Neural cell (in vitro differentiated cells): Measurements from ENCODE around the gene LARGE1. TPM values are rescaled to one million over a fixed set of nuclear protein-coding genes. Genes with fewer than 3 reads are reported as not detected.

Experiments used
- H2AFZ ChIP-seq: fragments of 200-600, 300-800 bp; sonication (generic), shearing (Covaris generic); 2 replicates; pipeline ENCODE4 v1.6.0; 2014; ENCODE audit warnings: low read depth, mild to moderate bottlenecking, antibody characterized with exemption, low read length, moderate library complexity
- H3F3A ChIP-seq: fragments of 200-600 bp; shearing (Covaris generic); 2 replicates; pipeline ENCODE4 v1.6.1; 2016; ENCODE audit warnings: mild to moderate bottlenecking, moderate library complexity, mixed read lengths, antibody characterized with exemption, low read length; ENCODE audit not compliant: insufficient read depth, poor library complexity, severe bottlenecking
- H3K27ac ChIP-seq: fragments of 200-600, 300-800 bp; sonication (generic), shearing (Covaris generic); 2 replicates; pipeline ENCODE4 v1.5.1; 2014; ENCODE audit warnings: mild to moderate bottlenecking, low read length, moderate library complexity
- H3K27me3 ChIP-seq: fragments of 300-800, 200-600 bp; sonication (generic), shearing (Covaris generic); 2 replicates; pipeline ENCODE4 v1.6.0; 2014; ENCODE audit warnings: mild to moderate bottlenecking, low read depth, low read length, moderate library complexity; ENCODE audit not compliant: insufficient read depth
- H3K36me3 ChIP-seq: fragments of 300-800, 200-600 bp; sonication (generic), shearing (Covaris generic); 2 replicates; pipeline ENCODE4 v1.5.1; 2014; ENCODE audit warnings: mild to moderate bottlenecking, antibody characterized with exemption, low read length, moderate library complexity; ENCODE audit not compliant: insufficient read depth
- H3K4me2 ChIP-seq: fragments of 300-800, 200-600 bp; sonication (generic), shearing (Covaris generic); 2 replicates; pipeline ENCODE4 v1.6.0; 2014; ENCODE audit warnings: mild to moderate bottlenecking, low read length
- H3K4me3 ChIP-seq: fragments of 300-800, 200-600 bp; sonication (generic), shearing (Covaris generic); 2 replicates; pipeline ENCODE4 v1.5.1; 2014; ENCODE audit warnings: mild to moderate bottlenecking, low read length, moderate library complexity
- H3K79me2 ChIP-seq: fragments of 200-600 bp; shearing (Covaris generic); replicated peaks from 2 replicates; pipeline ENCODE4 v1.6.0; 2014; ENCODE audit warnings: mild to moderate bottlenecking, low read length, moderate library complexity; ENCODE audit not compliant: insufficient read depth
- H3K9ac ChIP-seq: fragments of 300-800, 200-600 bp; sonication (generic), shearing (Covaris generic); 2 replicates; pipeline ENCODE4 v1.6.1; 2016; ENCODE audit warnings: mild to moderate bottlenecking, low read length, mixed read lengths
- H3K9me2 ChIP-seq: fragments of 200-600 bp; shearing (Covaris generic); 2 replicates; pipeline ENCODE4 v1.6.1; 2016; ENCODE audit warnings: mild to moderate bottlenecking, low read length, mixed read lengths; ENCODE audit not compliant: insufficient read depth
- H3K9me3 ChIP-seq: fragments of 200-600, 300-800 bp; sonication (generic), shearing (Covaris generic); 2 replicates; pipeline ENCODE4 v1.6.1; 2016; ENCODE audit warnings: mild to moderate bottlenecking, mixed run types, low read length, moderate library complexity, mixed read lengths
- H4K20me1 ChIP-seq: fragments of 200-600 bp; shearing (Covaris generic); 2 replicates; pipeline ENCODE4 v1.6.1; 2016; ENCODE audit warnings: mild to moderate bottlenecking, mixed run types; ENCODE audit not compliant: insufficient read depth
- EP300 ChIP-seq: fragments of 450-650 bp; conservative IDR thresholded peaks from 2 replicates; pipeline ENCODE4 v1.6.1; 2014; ENCODE audit warnings: antibody characterized with exemption, mild to moderate bottlenecking, moderate library complexity; ENCODE audit not compliant: poor library complexity, severe bottlenecking
- EZH2 ChIP-seq: fragments of 200-600, 300-800 bp; shearing (Covaris generic), sonication (generic); IDR thresholded peaks from 2 replicates; pipeline ENCODE4 v1.6.1; 2014; ENCODE audit warnings: antibody characterized with exemption, low read length, borderline replicate concordance, mild to moderate bottlenecking; ENCODE audit not compliant: insufficient read depth, poor library complexity, severe bottlenecking
- MXI1 ChIP-seq: fragments of 450-650 bp; conservative IDR thresholded peaks from 2 replicates; pipeline ENCODE4 v1.6.1; 2014; ENCODE audit warnings: antibody characterized with exemption, mild to moderate bottlenecking; ENCODE audit not compliant: poor library complexity, severe bottlenecking
- POLR2AphosphoS5 ChIP-seq: IDR thresholded peaks from 2 replicates; pipeline ENCODE4 v1.6.1; 2012
- RAD21 ChIP-seq: fragments of 450-650 bp; conservative IDR thresholded peaks from 2 replicates; pipeline ENCODE4 v1.6.1; 2014; ENCODE audit warnings: antibody characterized with exemption, mild to moderate bottlenecking, moderate library complexity
- SMC3 ChIP-seq: fragments of 450-650 bp; conservative IDR thresholded peaks from 2 replicates; pipeline ENCODE4 v1.6.1; 2014; ENCODE audit warnings: antibody characterized with exemption, mild to moderate bottlenecking, moderate library complexity; ENCODE audit not compliant: poor library complexity
- TAF1 ChIP-seq: IDR thresholded peaks from 2 replicates; pipeline ENCODE4 v1.6.1; 2012; ENCODE audit warnings: low read depth
- polyA plus RNA-seq: library from polyadenylated mRNA; depleted of rRNA; stranded (reverse); fragments of >200 nt; gene quantifications from 2 replicates; pipeline ENCODE4 v1.2.3, GENCODE V29; 2014
- TF ChIP-seq, protein P1 (sequence below): fragments of 450-650 bp; IDR thresholded peaks from 2 replicates; pipeline ENCODE4 v1.5.1; 2014; ENCODE audit warnings: antibody characterized with exemption, mild to moderate bottlenecking, moderate library complexity; ENCODE audit not compliant: poor library complexity, severe bottlenecking
- TF ChIP-seq, protein P2 (sequence below): IDR thresholded peaks from 2 replicates; pipeline ENCODE4 v1.6.1; 2012; ENCODE audit warnings: borderline replicate concordance

The LARGE1 gene
- polyA plus RNA-seq, 1 donor from 2014 or later: 27.5 TPM

DNA sequence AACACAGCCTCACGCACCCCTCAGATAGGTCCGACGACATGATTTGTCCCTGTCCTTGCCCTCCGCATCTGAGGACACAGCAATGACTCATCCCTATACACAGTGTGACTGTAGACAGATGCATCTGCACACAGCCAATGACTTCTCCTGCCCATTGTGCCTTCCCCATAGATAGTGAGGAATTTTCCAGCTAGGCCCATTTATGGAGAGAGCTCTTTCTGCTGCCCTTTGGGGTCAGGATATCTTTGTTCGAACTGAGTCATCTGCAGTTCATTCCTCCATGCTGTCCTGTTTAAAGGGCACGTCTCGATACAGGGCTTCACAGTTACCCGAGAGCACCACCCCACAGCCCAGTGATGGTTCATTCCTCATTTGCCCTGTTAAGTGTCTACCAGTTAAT, 96.7 kb downstream of the LARGE1 start:
- H3K27me3 ChIP-seq: no peaks in the 10 kb centered on the region
- H3K9me3 ChIP-seq: no peaks in the 10 kb centered on the region
- H3K79me2 ChIP-seq: no peaks in the 10 kb centered on the region
- no peak overlapping the region for H3K4me3 ChIP-seq
- no peaks in the 10 kb centered on the region for H3K36me3 ChIP-seq
- TF ChIP-seq, protein P1, sequence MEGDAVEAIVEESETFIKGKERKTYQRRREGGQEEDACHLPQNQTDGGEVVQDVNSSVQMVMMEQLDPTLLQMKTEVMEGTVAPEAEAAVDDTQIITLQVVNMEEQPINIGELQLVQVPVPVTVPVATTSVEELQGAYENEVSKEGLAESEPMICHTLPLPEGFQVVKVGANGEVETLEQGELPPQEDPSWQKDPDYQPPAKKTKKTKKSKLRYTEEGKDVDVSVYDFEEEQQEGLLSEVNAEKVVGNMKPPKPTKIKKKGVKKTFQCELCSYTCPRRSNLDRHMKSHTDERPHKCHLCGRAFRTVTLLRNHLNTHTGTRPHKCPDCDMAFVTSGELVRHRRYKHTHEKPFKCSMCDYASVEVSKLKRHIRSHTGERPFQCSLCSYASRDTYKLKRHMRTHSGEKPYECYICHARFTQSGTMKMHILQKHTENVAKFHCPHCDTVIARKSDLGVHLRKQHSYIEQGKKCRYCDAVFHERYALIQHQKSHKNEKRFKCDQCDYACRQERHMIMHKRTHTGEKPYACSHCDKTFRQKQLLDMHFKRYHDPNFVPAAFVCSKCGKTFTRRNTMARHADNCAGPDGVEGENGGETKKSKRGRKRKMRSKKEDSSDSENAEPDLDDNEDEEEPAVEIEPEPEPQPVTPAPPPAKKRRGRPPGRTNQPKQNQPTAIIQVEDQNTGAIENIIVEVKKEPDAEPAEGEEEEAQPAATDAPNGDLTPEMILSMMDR: no peak
- no peak for TF ChIP-seq POLR2AphosphoS5
- no peak for TF ChIP-seq EZH2
- no peak for TF ChIP-seq RAD21
- H2AFZ ChIP-seq: no peak overlapping the region
- no peaks in the 10 kb centered on the region for H3K9me2 ChIP-seq
- no peak overlapping the region for H3K4me2 ChIP-seq
- H3F3A ChIP-seq: no peaks in the 10 kb centered on the region
- H3K9ac ChIP-seq: no peak overlapping the region
- H4K20me1 ChIP-seq: no peaks in the 10 kb centered on the region
- H3K27ac ChIP-seq: no peak overlapping the region

DNA sequence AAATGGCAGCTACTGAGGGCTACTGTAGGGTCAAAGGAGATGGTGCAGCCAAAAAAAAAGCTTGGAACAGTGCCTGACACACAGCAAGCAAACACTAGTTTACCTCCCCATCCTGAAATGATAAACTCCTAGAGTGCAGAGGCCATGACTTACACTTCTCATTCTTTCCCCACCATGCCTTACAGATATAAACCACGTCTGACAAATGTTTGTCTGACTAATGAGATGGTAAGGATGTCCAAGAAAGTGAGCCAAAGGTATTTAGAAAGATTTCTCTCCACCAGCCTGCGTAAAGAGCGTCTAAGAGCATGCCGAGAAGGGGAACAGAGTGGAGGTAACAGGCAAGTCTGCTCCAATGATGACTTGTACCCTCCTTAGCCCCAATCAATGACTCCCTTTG, 99.0 kb downstream of the LARGE1 start:
- TF ChIP-seq POLR2AphosphoS5 (no peak), SMC3 (no peak), EZH2 (no peak), TAF1 (no peak), EP300 (no peak), MXI1 (no peak), RAD21 (no peak)
- TF ChIP-seq, protein P1: no peak
- TF ChIP-seq, protein P2, sequence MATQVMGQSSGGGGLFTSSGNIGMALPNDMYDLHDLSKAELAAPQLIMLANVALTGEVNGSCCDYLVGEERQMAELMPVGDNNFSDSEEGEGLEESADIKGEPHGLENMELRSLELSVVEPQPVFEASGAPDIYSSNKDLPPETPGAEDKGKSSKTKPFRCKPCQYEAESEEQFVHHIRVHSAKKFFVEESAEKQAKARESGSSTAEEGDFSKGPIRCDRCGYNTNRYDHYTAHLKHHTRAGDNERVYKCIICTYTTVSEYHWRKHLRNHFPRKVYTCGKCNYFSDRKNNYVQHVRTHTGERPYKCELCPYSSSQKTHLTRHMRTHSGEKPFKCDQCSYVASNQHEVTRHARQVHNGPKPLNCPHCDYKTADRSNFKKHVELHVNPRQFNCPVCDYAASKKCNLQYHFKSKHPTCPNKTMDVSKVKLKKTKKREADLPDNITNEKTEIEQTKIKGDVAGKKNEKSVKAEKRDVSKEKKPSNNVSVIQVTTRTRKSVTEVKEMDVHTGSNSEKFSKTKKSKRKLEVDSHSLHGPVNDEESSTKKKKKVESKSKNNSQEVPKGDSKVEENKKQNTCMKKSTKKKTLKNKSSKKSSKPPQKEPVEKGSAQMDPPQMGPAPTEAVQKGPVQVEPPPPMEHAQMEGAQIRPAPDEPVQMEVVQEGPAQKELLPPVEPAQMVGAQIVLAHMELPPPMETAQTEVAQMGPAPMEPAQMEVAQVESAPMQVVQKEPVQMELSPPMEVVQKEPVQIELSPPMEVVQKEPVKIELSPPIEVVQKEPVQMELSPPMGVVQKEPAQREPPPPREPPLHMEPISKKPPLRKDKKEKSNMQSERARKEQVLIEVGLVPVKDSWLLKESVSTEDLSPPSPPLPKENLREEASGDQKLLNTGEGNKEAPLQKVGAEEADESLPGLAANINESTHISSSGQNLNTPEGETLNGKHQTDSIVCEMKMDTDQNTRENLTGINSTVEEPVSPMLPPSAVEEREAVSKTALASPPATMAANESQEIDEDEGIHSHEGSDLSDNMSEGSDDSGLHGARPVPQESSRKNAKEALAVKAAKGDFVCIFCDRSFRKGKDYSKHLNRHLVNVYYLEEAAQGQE: no peak
- H3K4me2 ChIP-seq: no peak overlapping the region
- no peaks in the 10 kb centered on the region for H3K27me3 ChIP-seq
- no peaks in the 10 kb centered on the region for H3F3A ChIP-seq
- no peak overlapping the region for H2AFZ ChIP-seq
- no peak overlapping the region for H3K4me3 ChIP-seq
- H4K20me1 ChIP-seq: no peaks in the 10 kb centered on the region
- H3K9me2 ChIP-seq: no peaks in the 10 kb centered on the region
- no peak overlapping the region for H3K27ac ChIP-seq
- no peak overlapping the region for H3K9ac ChIP-seq
- H3K36me3 ChIP-seq: no peaks in the 10 kb centered on the region
- H3K9me3 ChIP-seq: peaks cover 3% of the 10 kb centered on the region
- no peaks in the 10 kb centered on the region for H3K79me2 ChIP-seq
